ENCODE measurements around the gene CATSPER1.
"Not testable (repeated sequence)": the region's sequence is repeated elsewhere in the genome, so short reads cannot be mapped to it uniquely, and the experiment has no call there.

DNA sequence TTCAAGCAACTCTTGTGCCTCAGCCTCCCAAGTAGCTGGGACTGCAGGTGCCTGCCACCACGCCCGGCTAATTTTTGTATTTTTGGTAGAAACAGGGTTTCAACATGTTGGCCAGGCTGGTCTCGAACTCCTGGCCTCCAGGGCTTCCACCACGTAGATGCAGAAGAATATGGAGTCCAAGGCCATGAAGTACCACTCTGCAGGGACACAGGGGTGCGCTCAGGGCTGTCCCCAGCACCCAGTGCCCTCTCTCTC lies 3.2 kb downstream of the CATSPER1 start:
- TF ChIP-seq CTCF (IDR thresholded peaks at IDR 0.05; ENCODE audit: borderline replicate concordance, extremely low read depth, low read length, poor library complexity, severe bottlenecking); EZH2 (IDR thresholded peaks at IDR 0.05; ENCODE audit: borderline replicate concordance, low read depth, low read length, severe bottlenecking): not testable (repeated sequence)

Data from DND-41 (cell line).